ENCODE measurements around the gene SUSD4. TPM values are rescaled to one million over a fixed set of nuclear protein-coding genes. Genes with fewer than 3 reads are reported as not detected.

SUSD4 gene
- total RNA-seq, 1 experiment from 2014 or later: 3.5 TPM

DNA sequence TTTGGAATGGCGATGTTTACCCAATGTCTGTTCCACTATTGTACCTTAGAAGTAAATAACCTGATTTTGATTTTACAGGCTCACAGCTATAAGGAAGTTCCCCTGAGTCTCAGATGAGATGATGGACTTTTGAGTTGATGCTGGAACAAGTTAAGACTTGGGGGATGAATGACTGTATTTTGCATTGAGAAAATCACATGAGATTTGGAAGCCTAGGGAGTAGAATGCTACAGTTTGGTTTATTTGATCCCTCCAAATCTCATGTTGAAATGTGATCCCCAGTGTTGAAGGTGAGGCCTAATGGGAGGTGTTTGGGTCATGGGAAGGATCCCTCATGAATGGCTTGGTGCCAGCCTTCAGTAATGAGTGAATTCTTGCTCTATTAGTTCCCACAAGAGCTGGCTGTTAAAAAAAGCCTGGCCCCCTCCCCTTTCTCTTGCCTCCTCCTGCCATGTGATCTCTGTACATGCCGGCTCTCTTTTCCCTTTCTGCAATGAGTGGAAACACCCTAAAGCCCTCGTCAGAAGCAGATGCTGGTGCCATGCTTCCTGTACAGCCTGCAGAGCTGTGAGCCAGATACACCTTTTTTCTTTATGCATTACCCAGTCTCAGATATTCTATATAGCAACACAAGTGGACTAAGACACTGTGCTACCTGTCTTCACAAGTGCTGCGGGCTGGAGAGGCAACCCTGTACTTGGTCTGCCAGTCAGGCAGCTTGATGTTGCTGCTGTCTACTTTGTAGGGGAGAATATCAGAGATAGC is 143.9 kb downstream of the SUSD4 start:
- Histone ChIP-seq H3K4ac (ENCODE audit: low read depth, low read length) (no peak overlapping the region), H3K23me2 (ENCODE audit: insufficient read length, low read depth, low read length, poor library complexity, severe bottlenecking) (no peaks in the 10 kb centered on the region), H3T11ph (ENCODE audit: low read length) (no peak overlapping the region), H4K5ac (ENCODE audit: insufficient read length, low read depth, low read length) (no peak overlapping the region), H3K56ac (ENCODE audit: insufficient read length, low read depth, low read length) (no peak overlapping the region), H4K91ac (ENCODE audit: insufficient read length, low read depth, low read length) (no peak overlapping the region), H2BK5ac (ENCODE audit: insufficient read length, low read length) (no peak overlapping the region), H2AFZ (ENCODE audit: low read length) (no peak overlapping the region), H3K18ac (ENCODE audit: insufficient read length, low read depth, low read length) (no peak overlapping the region), H3K4me1 (ENCODE audit: insufficient read depth, low read length) (no peaks in the 10 kb centered on the region), H3K79me1 (ENCODE audit: insufficient read depth, low read depth, low read length, poor library complexity, severe bottlenecking) (no peaks in the 10 kb centered on the region), H3K4me2 (ENCODE audit: insufficient read depth, insufficient read length, low read length) (no peak overlapping the region), H2BK20ac (ENCODE audit: low read depth, low read length, poor library complexity, severe bottlenecking) (no peak overlapping the region), H4K20me1 (ENCODE audit: control insufficient read depth, insufficient read depth, insufficient read length) (no peaks in the 10 kb centered on the region), H3K79me2 (ENCODE audit: insufficient read depth, low read length) (no peaks in the 10 kb centered on the region), H3K9me3 (ENCODE audit: control insufficient read depth, low read depth, low read length) (peaks cover 11% of the 10 kb centered on the region), H3K27ac (ENCODE audit: insufficient read length, low read depth, low read length) (no peak overlapping the region), H4K8ac (replicated peaks; ENCODE audit: insufficient read length, low read depth, low read length) (no peak overlapping the region), H3K9ac (ENCODE audit: extremely low read depth, insufficient read length, low read length) (no peak overlapping the region), H2AK5ac (ENCODE audit: insufficient read length, low read length) (no peak overlapping the region), H2BK12ac (ENCODE audit: insufficient read length, low read depth, low read length) (no peak overlapping the region), H2BK120ac (ENCODE audit: low read depth, low read length, poor library complexity, severe bottlenecking) (no peak overlapping the region), H2BK15ac (ENCODE audit: low read depth, low read length) (no peak overlapping the region), H3K14ac (ENCODE audit: insufficient read depth, low read length) (no peak overlapping the region), H3K23ac (ENCODE audit: insufficient read length, low read depth, low read length) (no peak overlapping the region), H3K27me3 (ENCODE audit: insufficient read depth, low read length) (no peaks in the 10 kb centered on the region)
- no CpG with 5 or more reads among the region's 4 CpGs for WGBS (ENCODE audit: extremely low coverage, insufficient read length, low lambda C conversion rate)
- Mint-ChIP-seq H3K4me1 (peaks cover 4 to 5% of the 10 kb centered on the region in 2 experiments), H3K4me3 (no peak overlapping the region), H3K9me3 (peaks cover 17 to 19% of the 10 kb centered on the region in 2 experiments), H3K27ac (no peak overlapping the region), H3K36me3 (ENCODE audit: insufficient read depth in 1 of 3, low read depth in 3 of 3) (peaks cover 4 to 13% (median 11%) of the 10 kb centered on the region in 3 experiments; a peak in 6 of 7 replicates), H3K27me3 (ENCODE audit: low read depth) (peaks cover 11% of the 10 kb centered on the region; the same call in 1 of the 2 replicates)
- TF ChIP-seq, protein P1, sequence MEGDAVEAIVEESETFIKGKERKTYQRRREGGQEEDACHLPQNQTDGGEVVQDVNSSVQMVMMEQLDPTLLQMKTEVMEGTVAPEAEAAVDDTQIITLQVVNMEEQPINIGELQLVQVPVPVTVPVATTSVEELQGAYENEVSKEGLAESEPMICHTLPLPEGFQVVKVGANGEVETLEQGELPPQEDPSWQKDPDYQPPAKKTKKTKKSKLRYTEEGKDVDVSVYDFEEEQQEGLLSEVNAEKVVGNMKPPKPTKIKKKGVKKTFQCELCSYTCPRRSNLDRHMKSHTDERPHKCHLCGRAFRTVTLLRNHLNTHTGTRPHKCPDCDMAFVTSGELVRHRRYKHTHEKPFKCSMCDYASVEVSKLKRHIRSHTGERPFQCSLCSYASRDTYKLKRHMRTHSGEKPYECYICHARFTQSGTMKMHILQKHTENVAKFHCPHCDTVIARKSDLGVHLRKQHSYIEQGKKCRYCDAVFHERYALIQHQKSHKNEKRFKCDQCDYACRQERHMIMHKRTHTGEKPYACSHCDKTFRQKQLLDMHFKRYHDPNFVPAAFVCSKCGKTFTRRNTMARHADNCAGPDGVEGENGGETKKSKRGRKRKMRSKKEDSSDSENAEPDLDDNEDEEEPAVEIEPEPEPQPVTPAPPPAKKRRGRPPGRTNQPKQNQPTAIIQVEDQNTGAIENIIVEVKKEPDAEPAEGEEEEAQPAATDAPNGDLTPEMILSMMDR (conservative IDR thresholded peaks at IDR 0.05): no peak
- no peak for DNase-seq
